Loucy (cell line): ENCODE data around the gene PLA2G2A.

Experiments
- EZH2phosphoT487 ChIP-seq: fragments of 200-600 bp; IDR thresholded peaks from 2 replicates; pipeline ENCODE4 v1.6.1; 2018; ENCODE audit warnings: antibody characterized with exemption, mild to moderate bottlenecking, moderate library complexity, borderline replicate concordance
- TF ChIP-seq, protein P1 (sequence below): fragments of 200-600 bp; sonication (generic); conservative IDR thresholded peaks from 2 replicates; pipeline ENCODE4 v1.5.1; 2014; ENCODE audit warnings: mild to moderate bottlenecking, antibody characterized with exemption, low read length

GRCh38 chr1:20009212-20009611, 29.8 kb upstream of the PLA2G2A start:
- TF ChIP-seq, protein P1, sequence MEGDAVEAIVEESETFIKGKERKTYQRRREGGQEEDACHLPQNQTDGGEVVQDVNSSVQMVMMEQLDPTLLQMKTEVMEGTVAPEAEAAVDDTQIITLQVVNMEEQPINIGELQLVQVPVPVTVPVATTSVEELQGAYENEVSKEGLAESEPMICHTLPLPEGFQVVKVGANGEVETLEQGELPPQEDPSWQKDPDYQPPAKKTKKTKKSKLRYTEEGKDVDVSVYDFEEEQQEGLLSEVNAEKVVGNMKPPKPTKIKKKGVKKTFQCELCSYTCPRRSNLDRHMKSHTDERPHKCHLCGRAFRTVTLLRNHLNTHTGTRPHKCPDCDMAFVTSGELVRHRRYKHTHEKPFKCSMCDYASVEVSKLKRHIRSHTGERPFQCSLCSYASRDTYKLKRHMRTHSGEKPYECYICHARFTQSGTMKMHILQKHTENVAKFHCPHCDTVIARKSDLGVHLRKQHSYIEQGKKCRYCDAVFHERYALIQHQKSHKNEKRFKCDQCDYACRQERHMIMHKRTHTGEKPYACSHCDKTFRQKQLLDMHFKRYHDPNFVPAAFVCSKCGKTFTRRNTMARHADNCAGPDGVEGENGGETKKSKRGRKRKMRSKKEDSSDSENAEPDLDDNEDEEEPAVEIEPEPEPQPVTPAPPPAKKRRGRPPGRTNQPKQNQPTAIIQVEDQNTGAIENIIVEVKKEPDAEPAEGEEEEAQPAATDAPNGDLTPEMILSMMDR: no peak
- no peak for TF ChIP-seq EZH2phosphoT487
